AG09319 (cell line): ENCODE measurements around the gene SPRR1A.

Experiments
- DNase-seq: peaks from one replicate; pipeline ENCODE4 v3.0.0-alpha.2; 2010; ENCODE audit warnings: low read depth; ENCODE audit errors: extremely low read depth
- TF ChIP-seq, protein P1 (sequence below): IDR thresholded peaks from 2 replicates; pipeline ENCODE4 v1.5.1; 2011; ENCODE audit warnings: low read depth, mild to moderate bottlenecking, inconsistent platforms, low read length, moderate library complexity

The SPRR1A gene

DNA sequence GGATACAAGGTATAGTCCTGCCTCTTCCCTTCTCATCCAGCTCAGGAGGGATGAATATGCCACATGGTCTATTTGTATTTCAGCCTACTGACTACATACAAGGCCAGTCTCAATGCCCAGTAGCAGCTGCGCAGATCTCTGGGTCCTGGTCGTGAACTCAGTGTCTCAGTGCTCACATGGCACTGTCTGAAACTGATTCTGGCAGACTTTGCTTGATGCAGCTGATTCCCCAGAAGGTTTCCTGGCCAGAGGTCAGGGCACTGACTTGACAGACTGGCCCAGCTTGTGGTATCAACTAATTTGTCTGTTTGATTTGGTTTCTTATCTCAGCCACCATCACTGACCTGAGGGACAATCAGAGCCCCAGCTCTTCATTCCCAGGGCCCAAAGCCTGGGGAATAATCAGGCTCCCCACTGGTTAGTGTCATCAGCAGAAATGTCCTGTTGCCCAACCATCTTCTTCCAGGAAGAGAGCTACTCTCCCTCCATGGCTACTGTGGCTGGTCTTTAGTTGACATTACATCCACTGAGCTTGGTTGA, 20.9 kb upstream of the SPRR1A start:
- DNase-seq = no peak
- TF ChIP-seq, protein P1, sequence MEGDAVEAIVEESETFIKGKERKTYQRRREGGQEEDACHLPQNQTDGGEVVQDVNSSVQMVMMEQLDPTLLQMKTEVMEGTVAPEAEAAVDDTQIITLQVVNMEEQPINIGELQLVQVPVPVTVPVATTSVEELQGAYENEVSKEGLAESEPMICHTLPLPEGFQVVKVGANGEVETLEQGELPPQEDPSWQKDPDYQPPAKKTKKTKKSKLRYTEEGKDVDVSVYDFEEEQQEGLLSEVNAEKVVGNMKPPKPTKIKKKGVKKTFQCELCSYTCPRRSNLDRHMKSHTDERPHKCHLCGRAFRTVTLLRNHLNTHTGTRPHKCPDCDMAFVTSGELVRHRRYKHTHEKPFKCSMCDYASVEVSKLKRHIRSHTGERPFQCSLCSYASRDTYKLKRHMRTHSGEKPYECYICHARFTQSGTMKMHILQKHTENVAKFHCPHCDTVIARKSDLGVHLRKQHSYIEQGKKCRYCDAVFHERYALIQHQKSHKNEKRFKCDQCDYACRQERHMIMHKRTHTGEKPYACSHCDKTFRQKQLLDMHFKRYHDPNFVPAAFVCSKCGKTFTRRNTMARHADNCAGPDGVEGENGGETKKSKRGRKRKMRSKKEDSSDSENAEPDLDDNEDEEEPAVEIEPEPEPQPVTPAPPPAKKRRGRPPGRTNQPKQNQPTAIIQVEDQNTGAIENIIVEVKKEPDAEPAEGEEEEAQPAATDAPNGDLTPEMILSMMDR = no peak

DNA sequence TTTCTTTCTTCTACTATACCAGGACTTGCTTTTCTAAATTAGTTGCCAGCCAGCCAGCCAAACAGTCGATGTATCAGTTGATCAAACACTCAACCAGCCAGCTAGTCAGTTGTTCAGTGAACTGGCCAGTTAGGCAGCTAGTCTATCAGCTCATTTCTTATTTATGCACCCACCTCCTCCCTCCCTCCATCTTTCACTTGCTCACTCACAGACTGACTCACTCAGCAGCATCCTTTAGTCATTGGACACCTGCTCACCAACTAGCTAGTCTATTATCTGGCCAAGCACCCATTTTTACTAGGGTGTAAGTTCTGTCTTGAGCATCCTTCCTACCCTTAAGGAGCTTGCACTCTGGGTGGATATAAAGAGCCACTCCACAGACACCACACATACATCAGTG, 19.3 kb upstream of the SPRR1A start:
- TF ChIP-seq, protein P1 = no peak
- no peak for DNase-seq

DNA sequence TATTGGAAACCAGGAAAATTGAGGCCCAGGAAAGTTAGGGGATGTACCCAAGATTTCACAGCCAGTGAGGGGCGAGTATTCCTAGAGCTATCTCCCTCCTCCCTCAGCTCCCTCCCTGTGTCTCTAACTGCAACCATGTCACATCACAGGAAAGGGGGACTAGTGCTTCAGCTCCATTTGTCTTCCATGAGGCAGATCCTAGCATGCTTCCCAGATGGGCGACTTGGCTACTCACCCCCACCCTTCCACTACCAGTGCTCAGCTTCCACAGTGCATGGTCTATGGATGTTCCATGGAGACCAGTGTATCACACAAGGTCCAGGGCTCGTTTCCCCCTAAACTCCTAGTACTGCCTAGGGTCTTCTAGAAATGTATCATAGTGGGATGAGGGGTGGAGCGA, 18.0 kb upstream of the SPRR1A start:
- TF ChIP-seq, protein P1 = no peak

DNA sequence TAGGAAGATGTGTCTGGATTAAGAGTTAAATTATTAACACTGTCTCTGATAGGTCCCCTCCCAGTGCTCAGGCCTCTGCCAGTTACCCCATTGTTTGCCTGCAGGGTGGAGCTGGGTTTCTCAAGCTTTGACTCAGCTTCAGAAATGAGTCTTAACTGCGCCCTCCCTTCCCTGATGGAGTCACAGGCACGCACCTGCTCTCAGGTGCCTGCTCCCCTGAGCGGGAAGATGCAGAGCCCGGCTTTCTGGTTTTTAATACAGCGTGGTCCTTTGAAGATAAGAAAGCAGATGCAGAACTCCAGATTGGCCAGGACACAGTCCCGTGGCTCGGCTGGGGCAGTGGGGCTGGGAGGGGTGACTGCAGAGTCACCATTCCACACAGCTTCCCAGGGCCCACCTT, 16.7 kb upstream of the SPRR1A start:
- TF ChIP-seq, protein P1 = no peak
- DNase-seq = no peak

More for the DNA sequence above, 18.0 kb upstream of the SPRR1A start:
- DNase-seq = no peak

DNA sequence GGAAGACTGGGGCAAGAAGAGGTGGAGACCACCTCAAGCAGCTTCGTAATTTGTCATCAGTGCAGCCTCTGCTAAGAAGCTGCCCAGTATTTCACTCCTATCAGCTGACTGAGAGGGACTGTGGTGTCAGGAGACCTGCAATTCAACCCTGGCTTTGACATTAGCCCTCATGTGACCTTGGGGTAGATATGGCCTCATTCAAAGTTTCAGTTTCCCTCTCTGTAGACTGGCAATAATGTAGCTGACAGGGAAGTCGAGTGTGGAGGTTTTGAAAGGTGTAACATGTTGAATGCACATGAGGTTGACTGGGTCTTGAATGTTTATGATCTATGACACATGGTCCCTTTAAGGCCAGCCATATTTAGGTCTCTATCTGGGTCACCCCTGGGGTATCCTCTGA, 15.6 kb upstream of the SPRR1A start:
- TF ChIP-seq, protein P1 = no peak
- DNase-seq = no peak

DNA sequence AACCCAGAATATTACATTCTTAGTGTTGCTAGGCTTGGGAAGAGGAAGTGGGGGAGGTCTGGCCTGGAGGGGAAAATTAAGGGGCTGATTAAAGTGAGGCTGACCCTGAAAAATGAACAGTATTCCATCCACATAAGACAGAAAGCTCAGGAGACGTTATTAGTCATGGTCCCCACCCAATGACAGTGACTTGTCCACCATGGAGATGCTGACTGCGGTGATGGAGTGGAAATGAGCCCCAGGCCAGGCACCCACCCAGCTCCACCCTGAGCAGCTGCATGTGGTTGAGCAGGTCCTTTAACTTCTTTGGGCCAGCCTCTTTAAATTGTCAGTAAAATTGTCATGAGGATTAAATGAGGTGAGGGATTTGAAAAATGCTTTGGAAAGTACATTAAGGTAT, 14.8 kb upstream of the SPRR1A start:
- TF ChIP-seq, protein P1 = no peak
- no peak for DNase-seq

DNA sequence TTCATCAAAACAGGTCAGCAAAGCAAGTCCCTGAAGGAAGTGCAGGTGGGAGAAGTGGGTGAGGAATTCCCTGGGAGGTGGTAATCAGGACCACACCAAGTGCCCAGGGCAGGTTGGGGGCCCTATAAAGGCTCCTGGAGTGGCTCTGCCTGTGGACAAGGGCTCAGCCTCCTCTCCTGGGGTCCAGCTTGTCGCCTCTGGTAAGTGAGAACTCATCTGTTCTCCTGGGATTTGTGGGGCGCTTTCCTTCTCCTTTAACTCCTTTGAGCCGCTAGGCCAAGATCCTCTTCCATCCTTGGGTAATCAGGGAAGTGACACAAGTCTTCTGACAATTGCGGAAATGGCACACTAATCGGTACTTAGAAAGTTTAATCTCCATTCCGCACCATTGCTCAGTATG, 13.4 kb upstream of the SPRR1A start, which contains the start of gene SPRR4:
SPRR4 (plus strand) TSS at position 154 of the 400 bp plus-strand sequence. CDS start 1,243 bp downstream, outside the sequence.
- DNase-seq = no peak
- TF ChIP-seq, protein P1 = no peak
